OCI-LY1 (cell line): ENCODE results near the gene ZNF318.

ENCODE experiments used
- EZH2 ChIP-seq: fragments of 200-600 bp; sonication (generic), shearing (Covaris generic); IDR thresholded peaks from 2 replicates; pipeline ENCODE4 v1.8.0; 2017; ENCODE audit warnings: borderline replicate concordance, mixed run types, mild to moderate bottlenecking, antibody characterized with exemption, low read length, moderate library complexity, mixed read lengths
- TF ChIP-seq, protein P1 (sequence below): fragments of 200-600 bp; sonication (generic), shearing (Covaris generic); IDR thresholded peaks from 2 replicates; pipeline ENCODE4 v1.5.1; 2017; ENCODE audit warnings: mild to moderate bottlenecking, antibody characterized with exemption, low read length, moderate library complexity, mixed read lengths

DNA sequence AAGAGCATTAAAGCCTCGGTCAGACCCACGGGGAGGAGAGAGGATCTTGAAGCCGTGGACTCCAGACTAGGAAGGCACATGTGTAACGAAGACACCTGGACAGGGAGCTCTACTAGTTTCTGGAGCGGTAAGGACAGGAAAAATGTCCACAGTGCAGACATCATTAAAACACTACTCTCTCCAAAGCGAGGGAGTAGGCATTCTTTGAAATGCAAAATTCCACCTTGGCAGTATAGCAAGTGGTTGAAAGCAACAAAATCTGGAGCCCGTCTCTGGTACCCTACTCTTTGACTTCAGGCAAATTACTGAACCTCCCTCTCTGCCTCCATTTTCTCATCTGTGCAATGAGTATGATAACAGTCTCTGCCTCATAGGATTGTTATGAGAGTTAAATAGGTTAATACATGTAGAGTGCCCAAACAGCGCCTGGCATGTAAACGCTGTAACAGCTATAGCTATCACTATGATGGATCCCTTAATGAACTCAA is 60.4 kb downstream of the ZNF318 start:
- TF ChIP-seq, protein P1, sequence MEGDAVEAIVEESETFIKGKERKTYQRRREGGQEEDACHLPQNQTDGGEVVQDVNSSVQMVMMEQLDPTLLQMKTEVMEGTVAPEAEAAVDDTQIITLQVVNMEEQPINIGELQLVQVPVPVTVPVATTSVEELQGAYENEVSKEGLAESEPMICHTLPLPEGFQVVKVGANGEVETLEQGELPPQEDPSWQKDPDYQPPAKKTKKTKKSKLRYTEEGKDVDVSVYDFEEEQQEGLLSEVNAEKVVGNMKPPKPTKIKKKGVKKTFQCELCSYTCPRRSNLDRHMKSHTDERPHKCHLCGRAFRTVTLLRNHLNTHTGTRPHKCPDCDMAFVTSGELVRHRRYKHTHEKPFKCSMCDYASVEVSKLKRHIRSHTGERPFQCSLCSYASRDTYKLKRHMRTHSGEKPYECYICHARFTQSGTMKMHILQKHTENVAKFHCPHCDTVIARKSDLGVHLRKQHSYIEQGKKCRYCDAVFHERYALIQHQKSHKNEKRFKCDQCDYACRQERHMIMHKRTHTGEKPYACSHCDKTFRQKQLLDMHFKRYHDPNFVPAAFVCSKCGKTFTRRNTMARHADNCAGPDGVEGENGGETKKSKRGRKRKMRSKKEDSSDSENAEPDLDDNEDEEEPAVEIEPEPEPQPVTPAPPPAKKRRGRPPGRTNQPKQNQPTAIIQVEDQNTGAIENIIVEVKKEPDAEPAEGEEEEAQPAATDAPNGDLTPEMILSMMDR: no peak
- no peak for TF ChIP-seq EZH2
